Brain microvascular endothelial cell (primary cell): Measurements from ENCODE around the gene IFNL1.

Experiments
- DNase-seq: peaks from one replicate; pipeline ENCODE4 v3.0.0-alpha.2; 2020
- H3K27ac ChIP-seq: fragments of 250-450 bp; sonication (Bioruptor Pico); 2 replicates; pipeline ENCODE4 v1.5.1; 2020; ENCODE audit warnings: mild to moderate bottlenecking, moderate library complexity
- H3K27me3 ChIP-seq: fragments of 250-450 bp; sonication (Bioruptor Pico); replicated peaks from 2 replicates; pipeline ENCODE4 v1.5.1; 2020; ENCODE audit warnings: mild to moderate bottlenecking
- H3K36me3 ChIP-seq: fragments of 250-450 bp; sonication (Bioruptor Pico); replicated peaks from 2 replicates; pipeline ENCODE4 v1.5.1; 2020; ENCODE audit warnings: mild to moderate bottlenecking
- H3K4me3 ChIP-seq: 2 replicates; pipeline ENCODE4 v1.5.1; 2011; ENCODE audit warnings: low read depth, mild to moderate bottlenecking, control low read depth, low read length, moderate library complexity
- in situ Hi-C: cut with HindIII; loops from 2 replicates; pipeline ENCODE4 v1.10.0; 2017; ENCODE audit warnings: low sequenced_read_pairs, low pct_ligation_motif_present
- TF ChIP-seq, protein P1 (sequence below): IDR thresholded peaks from 2 replicates; pipeline ENCODE4 v1.5.1; 2011; ENCODE audit warnings: low read depth, mild to moderate bottlenecking, moderate library complexity, low read length, control low read depth, inconsistent platforms; ENCODE audit errors: missing control alignments

IFNL1 gene

DNA sequence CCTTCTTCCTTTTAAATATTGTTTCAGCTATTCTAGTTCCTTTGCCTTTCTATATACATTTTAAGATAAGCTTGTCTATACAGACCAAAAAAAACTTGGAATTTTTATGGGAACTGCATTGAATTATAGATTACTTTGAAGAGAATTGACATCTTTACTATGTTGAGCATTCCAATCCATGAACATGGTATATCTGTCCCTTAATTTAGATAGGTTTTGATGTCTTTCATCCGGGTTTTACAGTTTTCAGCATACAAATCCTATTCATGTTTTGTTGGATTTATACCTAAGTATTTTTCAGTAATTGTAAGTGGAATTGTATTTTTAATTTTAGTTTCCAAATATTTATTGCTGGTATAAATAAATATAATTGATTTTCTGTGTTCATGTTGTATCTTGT, 12.2 kb upstream of the IFNL1 start:
- Histone ChIP-seq H3K27me3 (no peaks in the 10 kb centered on the region), H3K4me3 (no peak overlapping the region), H3K36me3 (no peaks in the 10 kb centered on the region), H3K27ac (no peak overlapping the region)
- no peak for DNase-seq
- in situ Hi-C loops: no loop called here
- TF ChIP-seq, protein P1, sequence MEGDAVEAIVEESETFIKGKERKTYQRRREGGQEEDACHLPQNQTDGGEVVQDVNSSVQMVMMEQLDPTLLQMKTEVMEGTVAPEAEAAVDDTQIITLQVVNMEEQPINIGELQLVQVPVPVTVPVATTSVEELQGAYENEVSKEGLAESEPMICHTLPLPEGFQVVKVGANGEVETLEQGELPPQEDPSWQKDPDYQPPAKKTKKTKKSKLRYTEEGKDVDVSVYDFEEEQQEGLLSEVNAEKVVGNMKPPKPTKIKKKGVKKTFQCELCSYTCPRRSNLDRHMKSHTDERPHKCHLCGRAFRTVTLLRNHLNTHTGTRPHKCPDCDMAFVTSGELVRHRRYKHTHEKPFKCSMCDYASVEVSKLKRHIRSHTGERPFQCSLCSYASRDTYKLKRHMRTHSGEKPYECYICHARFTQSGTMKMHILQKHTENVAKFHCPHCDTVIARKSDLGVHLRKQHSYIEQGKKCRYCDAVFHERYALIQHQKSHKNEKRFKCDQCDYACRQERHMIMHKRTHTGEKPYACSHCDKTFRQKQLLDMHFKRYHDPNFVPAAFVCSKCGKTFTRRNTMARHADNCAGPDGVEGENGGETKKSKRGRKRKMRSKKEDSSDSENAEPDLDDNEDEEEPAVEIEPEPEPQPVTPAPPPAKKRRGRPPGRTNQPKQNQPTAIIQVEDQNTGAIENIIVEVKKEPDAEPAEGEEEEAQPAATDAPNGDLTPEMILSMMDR: no peak

- Histone ChIP-seq H3K27me3 (peaks cover 5% of the 10 kb centered on the region), H3K27ac (no peak overlapping the region), H3K36me3 (no peaks in the 10 kb centered on the region), H3K4me3 (no peak overlapping the region)
- in situ Hi-C loops: no loop called here
- DNase-seq: no peak
- TF ChIP-seq, protein P1: no peak
Measured at GRCh38 chr19:39293394-39293793, 2.8 kb upstream of the IFNL1 start.

GRCh38 chr19:39296906-39297305, 699 bp downstream of the IFNL1 start:
- Histone ChIP-seq H3K27ac (no peak overlapping the region), H3K4me3 (no peak overlapping the region), H3K27me3 (peaks cover 5% of the 10 kb centered on the region), H3K36me3 (no peaks in the 10 kb centered on the region)
- TF ChIP-seq, protein P1: no peak
- in situ Hi-C loops: no loop called here
- no peak for DNase-seq

- no peaks in the 10 kb centered on the region for H3K36me3 ChIP-seq
- no peak overlapping the region for H3K4me3 ChIP-seq
- DNase-seq: no peak
- in situ Hi-C loops: no loop called here
- TF ChIP-seq, protein P1: no peak
- H3K27me3 ChIP-seq: peaks cover 3% of the 10 kb centered on the region
- H3K27ac ChIP-seq: no peak overlapping the region
Measured at GRCh38 chr19:39297931-39298634, 1.9 kb downstream of the IFNL1 start.

DNA sequence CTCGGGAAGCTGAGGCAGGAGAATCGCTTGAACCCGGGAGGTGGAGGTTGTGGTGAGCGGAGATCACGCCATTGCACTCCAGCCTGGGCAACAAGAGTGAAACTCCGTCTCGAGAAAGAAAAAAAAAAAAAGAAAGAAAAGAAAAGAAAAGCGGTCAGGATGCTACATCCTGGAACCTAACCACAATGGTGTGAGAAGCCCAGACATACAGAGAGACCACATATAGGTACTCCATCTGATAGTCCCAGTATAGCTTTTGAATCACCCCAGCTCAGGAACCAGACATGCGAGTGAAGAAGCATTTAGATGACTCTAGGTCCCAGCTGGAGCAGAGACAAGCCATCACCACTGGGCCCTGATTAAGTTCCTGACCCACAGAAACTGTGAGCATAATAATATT, 3.2 kb downstream of the IFNL1 start:
- TF ChIP-seq, protein P1: no peak
- DNase-seq: no peak
- no peak overlapping the region for H3K4me3 ChIP-seq
- no peaks in the 10 kb centered on the region for H3K36me3 ChIP-seq
- peaks cover 7% of the 10 kb centered on the region for H3K27me3 ChIP-seq
- in situ Hi-C loops: no loop called here
- no peak overlapping the region for H3K27ac ChIP-seq

DNA sequence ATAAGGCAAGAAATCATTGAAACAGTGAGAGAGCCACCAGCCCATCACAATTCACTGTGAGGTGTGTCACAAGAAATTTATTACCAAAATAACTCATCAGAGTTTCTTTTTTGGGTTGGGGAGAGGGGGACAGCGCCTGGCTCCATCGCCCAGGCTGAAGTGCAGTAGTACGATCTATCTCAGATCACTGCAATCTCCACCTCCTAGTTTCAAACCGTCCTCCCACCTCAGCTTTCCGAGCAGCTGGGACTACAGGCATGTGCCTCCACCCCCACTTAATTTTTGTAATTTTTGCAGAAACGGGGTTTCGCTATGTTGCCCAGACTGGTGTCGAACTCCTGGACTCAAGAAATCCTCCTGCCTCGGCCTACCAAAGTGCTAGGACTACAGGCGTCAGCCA, 3.6 kb downstream of the IFNL1 start:
- DNase-seq: no peak
- in situ Hi-C loops: no loop called here
- no peaks in the 10 kb centered on the region for H3K36me3 ChIP-seq
- TF ChIP-seq, protein P1: no peak
- no peak overlapping the region for H3K27ac ChIP-seq
- H3K27me3 ChIP-seq: peaks cover 10% of the 10 kb centered on the region
- H3K4me3 ChIP-seq: no peak overlapping the region
